ENCODE measurements around the gene DLG5.

Gene DLG5, protein sequence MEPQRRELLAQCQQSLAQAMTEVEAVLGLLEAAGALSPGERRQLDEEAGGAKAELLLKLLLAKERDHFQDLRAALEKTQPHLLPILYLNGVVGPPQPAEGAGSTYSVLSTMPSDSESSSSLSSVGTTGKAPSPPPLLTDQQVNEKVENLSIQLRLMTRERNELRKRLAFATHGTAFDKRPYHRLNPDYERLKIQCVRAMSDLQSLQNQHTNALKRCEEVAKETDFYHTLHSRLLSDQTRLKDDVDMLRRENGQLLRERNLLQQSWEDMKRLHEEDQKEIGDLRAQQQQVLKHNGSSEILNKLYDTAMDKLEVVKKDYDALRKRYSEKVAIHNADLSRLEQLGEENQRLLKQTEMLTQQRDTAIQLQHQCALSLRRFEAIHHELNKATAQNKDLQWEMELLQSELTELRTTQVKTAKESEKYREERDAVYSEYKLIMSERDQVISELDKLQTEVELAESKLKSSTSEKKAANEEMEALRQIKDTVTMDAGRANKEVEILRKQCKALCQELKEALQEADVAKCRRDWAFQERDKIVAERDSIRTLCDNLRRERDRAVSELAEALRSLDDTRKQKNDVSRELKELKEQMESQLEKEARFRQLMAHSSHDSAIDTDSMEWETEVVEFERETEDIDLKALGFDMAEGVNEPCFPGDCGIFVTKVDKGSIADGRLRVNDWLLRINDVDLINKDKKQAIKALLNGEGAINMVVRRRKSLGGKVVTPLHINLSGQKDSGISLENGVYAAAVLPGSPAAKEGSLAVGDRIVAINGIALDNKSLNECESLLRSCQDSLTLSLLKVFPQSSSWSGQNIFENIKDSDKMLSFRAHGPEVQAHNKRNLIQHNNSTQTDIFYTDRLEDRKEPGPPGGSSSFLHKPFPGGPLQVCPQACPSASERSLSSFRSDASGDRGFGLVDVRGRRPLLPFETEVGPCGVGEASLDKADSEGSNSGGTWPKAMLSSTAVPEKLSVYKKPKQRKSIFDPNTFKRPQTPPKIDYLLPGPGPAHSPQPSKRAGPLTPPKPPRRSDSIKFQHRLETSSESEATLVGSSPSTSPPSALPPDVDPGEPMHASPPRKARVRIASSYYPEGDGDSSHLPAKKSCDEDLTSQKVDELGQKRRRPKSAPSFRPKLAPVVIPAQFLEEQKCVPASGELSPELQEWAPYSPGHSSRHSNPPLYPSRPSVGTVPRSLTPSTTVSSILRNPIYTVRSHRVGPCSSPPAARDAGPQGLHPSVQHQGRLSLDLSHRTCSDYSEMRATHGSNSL (N-terminal part only)

GRCh38 chr10:77926566-77927401 lies at the start of gene DLG5:
Gene DLG5, minus strand, starts transcription at chr10:77926755. Its CDS starts 235 bp downstream, at chr10:77926520.
- DNase-seq = no peak

DNA sequence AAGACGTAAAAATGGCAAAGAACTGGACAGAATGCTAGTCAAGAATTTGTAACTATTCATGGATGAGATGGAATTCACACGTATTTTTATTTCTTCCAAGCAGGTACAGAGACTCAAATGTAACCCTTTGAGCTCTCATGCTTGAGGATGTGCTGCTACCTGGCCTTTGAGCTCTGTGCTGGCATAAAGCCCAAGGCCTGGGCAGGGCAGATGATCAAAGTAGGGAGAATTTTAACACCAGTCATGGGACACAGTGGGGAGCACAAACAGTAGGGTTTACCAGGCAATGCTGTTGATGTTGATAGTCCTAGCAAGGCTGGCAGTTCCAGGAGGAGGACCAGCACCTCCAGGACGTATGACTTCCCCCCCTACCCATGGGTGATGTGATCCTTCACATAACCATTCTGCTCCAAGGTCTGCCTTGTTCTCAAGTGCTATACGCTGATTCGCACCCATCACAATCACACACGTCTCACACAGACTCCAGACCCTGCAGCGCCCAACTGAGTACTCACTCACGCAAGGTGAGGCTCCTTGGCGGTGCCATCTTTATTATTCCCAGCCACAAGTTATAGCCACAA lies 48.6 kb upstream of the DLG5 start:
- no peak for DNase-seq

- no peak for DNase-seq
Measured at GRCh38 chr10:77974396-77975074, 48.0 kb upstream of the DLG5 start.

GRCh38 chr10:77973276-77973675 lies 46.7 kb upstream of the DLG5 start:
- DNase-seq = no peak

DNA sequence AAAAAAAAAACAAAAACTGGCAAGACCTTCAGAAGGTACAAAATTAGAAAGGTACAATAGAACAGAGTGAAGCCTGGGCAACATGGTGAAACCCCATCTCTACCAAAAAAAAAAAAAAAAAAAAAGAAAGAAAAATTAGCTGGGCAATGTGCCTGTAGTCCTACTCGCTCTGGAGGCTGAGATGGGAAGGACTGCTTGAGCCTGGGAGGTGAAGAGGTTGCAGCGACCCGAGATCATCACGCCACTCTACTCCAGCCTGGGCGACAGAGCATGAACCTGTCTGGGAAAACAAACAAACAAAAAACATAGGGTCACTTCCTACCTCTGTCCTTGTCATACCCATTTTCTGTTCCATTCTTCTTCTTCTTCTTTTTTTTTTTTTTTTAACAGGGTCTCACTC lies 45.6 kb upstream of the DLG5 start:
- no peak for DNase-seq

- no peak for DNase-seq
Measured at GRCh38 chr10:77971804-77972144, 45.2 kb upstream of the DLG5 start.

DNA sequence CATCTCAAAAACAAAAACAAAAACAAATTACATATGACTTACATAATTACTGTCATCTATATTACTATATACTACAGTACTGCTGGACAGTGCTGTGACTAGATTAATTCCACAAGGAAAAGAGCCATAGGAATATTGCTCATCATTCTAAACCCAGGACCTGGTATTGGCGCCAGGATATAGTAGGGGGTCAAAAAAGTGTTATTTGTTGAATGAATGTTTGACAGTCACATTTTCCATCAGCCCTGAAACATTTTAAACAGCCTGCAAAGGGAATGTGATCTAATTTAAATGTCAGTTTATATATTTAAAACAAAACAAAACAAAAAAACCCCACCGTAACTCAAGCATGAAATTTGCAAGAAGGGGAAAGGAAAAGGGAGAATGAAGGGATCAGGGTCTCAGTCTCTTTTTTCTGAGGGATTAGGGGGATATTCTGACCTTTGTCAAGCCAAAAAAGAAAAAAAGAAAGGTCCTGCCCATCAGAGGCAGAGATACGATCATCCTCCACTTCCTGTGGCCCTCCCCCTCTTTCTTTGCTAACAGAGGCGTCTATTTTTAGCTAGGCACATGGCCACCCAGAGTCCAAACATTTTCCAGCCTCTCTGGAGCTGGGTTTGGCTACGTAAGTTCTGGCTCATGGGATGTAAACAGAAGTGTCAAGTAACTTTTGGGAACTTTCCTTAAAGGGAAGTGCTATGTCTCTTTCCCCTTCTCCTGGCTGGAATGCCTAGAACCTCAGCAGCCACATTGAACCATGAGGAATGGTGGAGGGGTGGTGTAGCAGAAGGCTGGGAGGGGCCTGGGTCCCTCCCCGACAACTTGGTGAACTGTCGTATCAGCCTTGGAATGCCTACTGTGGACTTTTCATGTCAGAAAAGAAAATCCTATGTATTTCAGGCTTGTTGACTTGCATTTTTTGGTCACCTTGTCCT lies 44.6 kb upstream of the DLG5 start:
- no peak for DNase-seq

DNA sequence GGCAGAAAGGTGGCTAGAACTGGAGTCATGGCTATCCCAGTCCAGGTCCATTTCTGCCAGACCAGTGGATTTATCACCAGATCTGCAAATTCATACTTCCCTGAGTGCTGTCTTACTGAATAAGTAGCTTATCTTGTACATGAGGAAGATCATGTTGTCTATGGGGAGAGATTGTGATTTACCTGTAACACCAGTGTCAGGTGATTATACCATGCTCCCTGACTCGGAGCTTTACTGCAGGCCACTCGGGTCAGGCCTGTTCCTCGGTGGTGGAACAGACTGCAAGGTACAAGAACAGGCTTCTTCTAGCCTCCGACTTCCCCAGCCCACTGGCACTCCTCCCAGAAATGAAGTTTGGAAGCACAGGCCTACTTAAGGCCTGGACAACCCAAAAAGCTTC lies 42.6 kb upstream of the DLG5 start:
- no peak for DNase-seq

DNA sequence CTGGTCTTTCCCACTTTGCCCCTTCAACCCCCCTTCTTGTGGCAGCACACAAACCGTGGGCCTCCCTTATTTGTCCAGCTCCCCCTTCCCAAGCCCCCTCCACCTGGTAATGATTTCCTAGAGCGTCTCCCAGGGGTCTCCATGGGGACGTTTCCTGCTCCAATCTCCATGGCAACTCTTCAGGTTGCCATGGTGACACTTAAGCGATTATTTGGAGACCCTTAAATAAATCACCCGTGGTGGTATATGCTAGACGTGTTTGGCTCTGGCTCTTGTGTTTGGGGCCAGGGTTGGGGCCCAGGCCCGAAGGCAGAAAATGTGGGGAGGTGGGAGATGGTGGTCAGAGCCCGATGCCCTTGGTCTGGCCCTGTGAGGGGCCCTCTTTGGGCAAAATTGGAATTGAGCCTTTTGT lies 41.1 kb upstream of the DLG5 start:
- no peak for DNase-seq

GRCh38 chr10:77965294-77965693 lies 38.7 kb upstream of the DLG5 start:
- DNase-seq = no peak

DNA sequence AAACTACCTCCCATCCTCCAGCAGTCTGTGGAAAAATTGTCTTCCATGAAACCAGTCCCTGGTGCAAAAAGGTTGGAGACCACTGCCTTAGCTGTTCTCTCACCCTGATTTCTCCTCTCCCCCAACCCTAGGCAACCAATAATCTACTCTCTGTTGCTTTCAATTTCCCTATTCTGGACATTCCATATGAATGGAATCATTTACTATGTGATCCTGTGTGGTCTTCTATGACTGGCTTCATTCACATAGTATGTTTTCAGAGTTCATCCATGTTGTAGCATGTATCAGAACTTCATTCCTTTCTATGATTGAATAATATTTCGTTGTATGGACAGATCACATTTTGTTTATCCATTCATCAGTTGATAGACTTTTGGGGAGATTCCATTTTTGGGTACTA lies 38.3 kb upstream of the DLG5 start:
- DNase-seq = no peak

- DNase-seq = no peak
Measured at GRCh38 chr10:77963901-77964300, 37.3 kb upstream of the DLG5 start.

- DNase-seq = no peak
Measured at GRCh38 chr10:77962350-77963146, 36.0 kb upstream of the DLG5 start.

DNA sequence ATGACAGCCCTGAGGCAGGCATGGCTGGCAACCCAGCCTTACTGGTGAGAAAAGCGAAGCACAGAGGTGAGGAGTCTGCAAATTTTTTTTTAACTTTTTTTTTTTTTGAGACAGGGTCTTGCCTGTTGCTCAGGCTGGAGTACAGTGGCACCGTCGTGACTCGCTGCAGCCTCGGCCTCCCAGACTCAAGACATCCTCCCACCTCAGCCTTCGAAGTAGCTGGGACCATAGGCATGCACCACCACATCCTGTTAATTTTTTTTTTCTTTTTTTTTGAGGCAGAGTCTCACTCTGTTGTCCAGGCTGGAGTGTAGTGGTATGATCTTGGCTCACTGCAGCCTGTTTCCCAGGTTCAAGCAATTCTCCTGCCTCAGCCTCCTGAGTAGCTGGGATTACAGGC lies 35.1 kb upstream of the DLG5 start:
- DNase-seq = no peak

DNA sequence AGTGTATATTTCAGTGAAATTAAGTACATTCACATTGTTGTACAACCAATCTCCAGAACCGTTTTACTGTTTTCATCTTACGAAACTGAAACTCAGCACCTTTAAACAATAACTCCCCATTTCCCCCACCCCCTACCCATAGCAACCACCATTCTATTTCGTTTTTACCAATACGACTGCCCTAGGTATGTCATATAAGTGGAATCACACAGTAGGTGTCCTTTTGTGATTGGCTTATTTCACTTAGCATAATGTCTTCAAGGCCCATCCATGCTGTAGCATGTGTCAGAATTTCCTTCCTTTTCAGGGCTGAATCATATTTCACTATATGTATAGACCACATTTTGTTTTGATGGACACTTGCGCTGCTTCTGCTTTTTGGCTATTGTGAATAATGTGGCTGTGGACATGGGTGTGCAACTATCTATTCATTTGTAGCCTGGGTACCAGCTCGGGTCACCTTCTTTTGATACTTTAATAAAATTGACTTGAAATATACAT lies 34.3 kb upstream of the DLG5 start:
- DNase-seq = no peak

- no peak for DNase-seq
Measured at GRCh38 chr10:77959887-77960455, 33.4 kb upstream of the DLG5 start.

DNA sequence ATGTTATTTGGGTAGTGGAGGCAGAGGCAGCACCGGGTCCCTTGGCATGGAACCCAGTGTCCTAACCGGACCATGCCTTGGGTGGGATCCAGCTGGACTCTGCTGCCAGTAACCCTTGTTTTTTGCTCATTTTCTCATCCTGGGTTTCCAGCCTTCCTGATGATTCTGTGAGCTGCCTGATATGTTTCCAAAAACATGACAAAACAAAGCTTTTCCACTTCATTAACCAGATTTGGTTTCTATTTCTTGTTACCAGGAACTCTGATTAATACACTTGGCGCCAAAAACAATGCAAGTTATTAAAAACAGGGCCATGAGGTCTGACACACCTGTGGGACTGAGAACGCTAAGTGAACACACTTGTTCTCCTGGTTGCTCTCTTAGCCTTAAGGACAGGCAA lies 32.8 kb upstream of the DLG5 start:
- DNase-seq = no peak

GRCh38 chr10:77955136-77955535 lies 28.6 kb upstream of the DLG5 start:
- no peak for DNase-seq

DNA sequence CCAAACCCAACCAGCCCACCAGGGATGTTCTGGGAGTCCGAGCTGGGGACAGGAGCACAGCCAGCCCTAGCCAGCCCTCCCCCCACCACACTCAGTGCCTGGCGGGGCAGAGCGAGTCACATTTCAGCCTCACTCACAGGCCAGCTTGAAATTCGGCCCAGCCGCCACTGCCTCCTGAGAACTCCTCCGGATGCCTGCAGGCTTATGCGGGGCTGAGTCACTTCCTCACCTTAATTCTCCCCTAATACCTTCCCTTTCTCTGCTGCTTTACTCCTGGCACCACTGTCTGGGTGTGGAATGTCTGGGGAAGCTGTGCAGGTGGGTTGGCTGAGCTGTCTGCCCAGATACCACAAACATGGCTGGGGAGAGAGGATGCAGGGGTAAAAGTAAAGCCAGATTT lies 22.6 kb upstream of the DLG5 start:
- no peak for DNase-seq

Measured in NCI-H446 treated with DMSO at 0.1 percent for 48 hours (cell line).